ENCODE results near the gene EHD4.

DNA sequence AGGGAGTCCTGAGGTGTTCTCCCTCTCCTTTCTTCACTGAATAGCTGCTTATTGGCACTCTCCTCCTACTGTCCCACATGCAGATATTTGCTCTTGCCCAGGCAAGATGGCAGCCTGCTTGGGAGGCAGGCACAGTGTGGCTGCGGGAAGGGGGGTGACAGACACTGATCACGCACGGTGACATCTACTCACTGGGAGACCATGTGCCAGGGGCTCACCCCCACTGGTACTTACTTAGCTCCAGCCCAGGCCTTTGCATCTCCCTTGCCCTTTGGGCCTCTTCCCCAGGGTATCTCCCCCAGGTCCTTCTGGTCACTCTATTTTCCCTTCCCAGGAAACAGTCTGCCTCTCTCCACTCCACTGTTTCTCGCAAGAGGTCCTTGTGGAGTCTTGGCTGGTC lies 42.0 kb upstream of the EHD4 start:
- TF ChIP-seq, protein P1, sequence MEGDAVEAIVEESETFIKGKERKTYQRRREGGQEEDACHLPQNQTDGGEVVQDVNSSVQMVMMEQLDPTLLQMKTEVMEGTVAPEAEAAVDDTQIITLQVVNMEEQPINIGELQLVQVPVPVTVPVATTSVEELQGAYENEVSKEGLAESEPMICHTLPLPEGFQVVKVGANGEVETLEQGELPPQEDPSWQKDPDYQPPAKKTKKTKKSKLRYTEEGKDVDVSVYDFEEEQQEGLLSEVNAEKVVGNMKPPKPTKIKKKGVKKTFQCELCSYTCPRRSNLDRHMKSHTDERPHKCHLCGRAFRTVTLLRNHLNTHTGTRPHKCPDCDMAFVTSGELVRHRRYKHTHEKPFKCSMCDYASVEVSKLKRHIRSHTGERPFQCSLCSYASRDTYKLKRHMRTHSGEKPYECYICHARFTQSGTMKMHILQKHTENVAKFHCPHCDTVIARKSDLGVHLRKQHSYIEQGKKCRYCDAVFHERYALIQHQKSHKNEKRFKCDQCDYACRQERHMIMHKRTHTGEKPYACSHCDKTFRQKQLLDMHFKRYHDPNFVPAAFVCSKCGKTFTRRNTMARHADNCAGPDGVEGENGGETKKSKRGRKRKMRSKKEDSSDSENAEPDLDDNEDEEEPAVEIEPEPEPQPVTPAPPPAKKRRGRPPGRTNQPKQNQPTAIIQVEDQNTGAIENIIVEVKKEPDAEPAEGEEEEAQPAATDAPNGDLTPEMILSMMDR (conservative IDR thresholded peaks at IDR 0.05 in 1 of 2, IDR thresholded peaks at IDR 0.05 in 1 of 2; ENCODE audit: low read depth in 1 of 2, low read length in 2 of 2) = no peak
- TF ChIP-seq EZH2 (IDR thresholded peaks at IDR 0.05; ENCODE audit: low read length, missing control alignments) = no peak

All from fibroblast of lung (primary cell).